OCI-LY7 (cell line): Measurements from ENCODE around the gene PSMD6. TPM values are rescaled to one million over a fixed set of nuclear protein-coding genes. Genes with fewer than 3 reads are reported as not detected.
A peak's percentile ranks its signal among the peaks of the same experiment; 100 is the strongest.

Experiments used
- Bru-seq: library from RNA; stranded (reverse); fragments of 400-500 nt; gene quantifications from one replicate; lab custom pipeline; 2021; lab: Mats Ljungman, UMichigan
- BruChase-seq, 2 experiments: library from RNA; stranded (reverse); fragments of 400-500 nt; gene quantifications; one replicate each; lab custom pipeline; 2021; lab: Mats Ljungman, UMichigan
- BruUV-seq: library from RNA; stranded (reverse); fragments of 400-500 nt; replicated peaks from 2 replicates; lab custom pipeline; 2021; lab: Mats Ljungman, UMichigan
- CTCF ChIA-PET: fragments of 300-600 bp; sonication (Branson Sonifier 250); formaldehyde crosslinking; loops from one replicate; lab custom pipeline; 2022; ENCODE audit warnings: antibody characterized with exemption; ENCODE audit not compliant: unreplicated experiment; lab: Charles Lee
- POLR2A ChIA-PET: fragments of 300-600 bp; sonication (Branson Sonifier 250); formaldehyde crosslinking; loops from one replicate; lab custom pipeline; 2022; ENCODE audit warnings: antibody characterized with exemption; lab: Charles Lee
- DNase-seq: peaks from one replicate; pipeline ENCODE4 v3.0.0-alpha.2; 2015; ENCODE audit warnings: low spot score
- H2AFZ ChIP-seq: fragments of 200-600 bp; sonication (generic), shearing (Covaris generic); 2 replicates; pipeline ENCODE4 v1.6.1; 2014; ENCODE audit warnings: mild to moderate bottlenecking, antibody characterized with exemption, low read length, moderate library complexity
- H3K27ac ChIP-seq: fragments of 200-600 bp; sonication (generic); 2 replicates; pipeline ENCODE4 v1.5.1; 2014; ENCODE audit warnings: mixed run types, low read depth, mild to moderate bottlenecking, moderate library complexity, low read length, inconsistent platforms; ENCODE audit not compliant: poor library complexity, severe bottlenecking
- H3K36me3 ChIP-seq: fragments of 200-600 bp; sonication (generic); 2 replicates; pipeline ENCODE4 v1.6.1; 2014; ENCODE audit warnings: mild to moderate bottlenecking, antibody characterized with exemption, low read length, moderate library complexity, mixed read lengths; ENCODE audit not compliant: insufficient read depth
- H3K4me1 ChIP-seq: fragments of 200-600 bp; sonication (generic); 2 replicates; pipeline ENCODE4 v1.5.1; 2014; ENCODE audit warnings: mild to moderate bottlenecking, low read length; ENCODE audit not compliant: insufficient read depth, poor library complexity, severe bottlenecking
- H3K4me2 ChIP-seq: fragments of 200-600 bp; sonication (generic); 2 replicates; pipeline ENCODE4 v1.6.1; 2014; ENCODE audit warnings: mild to moderate bottlenecking, low read length
- H3K4me3 ChIP-seq: fragments of 200-600 bp; sonication (generic); 2 replicates; pipeline ENCODE4 v1.5.1; 2014; ENCODE audit warnings: mild to moderate bottlenecking, low read depth, low read length; ENCODE audit not compliant: poor library complexity, severe bottlenecking
- H3K79me2 ChIP-seq: fragments of 200-600 bp; sonication (generic); 2 replicates; pipeline ENCODE4 v1.6.1; 2016; ENCODE audit warnings: low read depth, mild to moderate bottlenecking, low read length, moderate library complexity, mixed read lengths; ENCODE audit not compliant: insufficient read depth
- H3K9me2 ChIP-seq: fragments of 200-600 bp; sonication (generic); 2 replicates; pipeline ENCODE4 v1.6.1; 2016; ENCODE audit warnings: mild to moderate bottlenecking, low read length, mixed read lengths; ENCODE audit not compliant: insufficient read depth
- H3K9me3 ChIP-seq: fragments of 200-600 bp; sonication (generic); 2 replicates; pipeline ENCODE4 v1.6.1; 2014; ENCODE audit warnings: mild to moderate bottlenecking, mixed run types, low read length, mixed read lengths
- H4K20me1 ChIP-seq: fragments of 200-600 bp; sonication (generic); 2 replicates; pipeline ENCODE4 v1.6.1; 2014; ENCODE audit warnings: mild to moderate bottlenecking, antibody characterized with exemption, low read length, moderate library complexity, mixed read lengths; ENCODE audit not compliant: insufficient read depth
- EZH2phosphoT487 ChIP-seq: fragments of 200-600 bp; sonication (generic); IDR thresholded peaks from 2 replicates; pipeline ENCODE4 v1.6.1; 2018; ENCODE audit warnings: low read depth, borderline replicate concordance, mild to moderate bottlenecking, mixed run types, antibody characterized with exemption, low read length, moderate library complexity, mixed read lengths
- intact Hi-C: fragments of 100-400 bp; cut with micrococcal nuclease; formaldehyde crosslinking; loops from one replicate; pipeline ENCODE4 v1.10.0; 2022; ENCODE audit not compliant: unreplicated experiment
- long read RNA-seq: library from polyadenylated mRNA; stranded (forward); transcript quantifications from one replicate; pipeline ENCODE4 v2.0.0, GENCODE V29; 2022
- total RNA-seq, 2 experiments: library from RNA; depleted of rRNA in 1 of 2; stranded (reverse); fragments of >200 nt in 1 of 2; shearing (Covaris generic) in 1 of 2; gene quantifications; 2 replicates each; pipeline ENCODE4 v1.2.3, GENCODE V29; 2014 to 2022
- TF ChIP-seq, protein P1 (sequence below): fragments of 200-600 bp; sonication (generic); conservative IDR thresholded peaks from 2 replicates; pipeline ENCODE4 v1.5.1; 2014; ENCODE audit warnings: mild to moderate bottlenecking, antibody characterized with exemption, low read length, moderate library complexity, mixed read lengths

Gene PSMD6
- total RNA-seq (2014; rRNA removed; shearing (Covaris generic)): 65.2 and 74.1 TPM in 2 replicates
- 93.6 and 106 TPM in 2 replicates for total RNA-seq (2022)
- percentile 95 among the genes with signal in this experiment for Bru-seq, nascent RNA
- BruChase-seq, experiment 1, labeled RNA remaining after a 6-hour chase: percentile 92 among the genes with signal in this experiment
- BruChase-seq, experiment 2, labeled RNA remaining after a 2-hour chase: percentile 90 among the genes with signal in this experiment
- long read RNA-seq, full-length matches to known transcripts: 167 of 176 reads
- long read RNA-seq, partial matches to known transcripts: 3 of 176 reads
- long read RNA-seq, other reads (novel, unspliced or antisense): 6 of 176 reads

DNA sequence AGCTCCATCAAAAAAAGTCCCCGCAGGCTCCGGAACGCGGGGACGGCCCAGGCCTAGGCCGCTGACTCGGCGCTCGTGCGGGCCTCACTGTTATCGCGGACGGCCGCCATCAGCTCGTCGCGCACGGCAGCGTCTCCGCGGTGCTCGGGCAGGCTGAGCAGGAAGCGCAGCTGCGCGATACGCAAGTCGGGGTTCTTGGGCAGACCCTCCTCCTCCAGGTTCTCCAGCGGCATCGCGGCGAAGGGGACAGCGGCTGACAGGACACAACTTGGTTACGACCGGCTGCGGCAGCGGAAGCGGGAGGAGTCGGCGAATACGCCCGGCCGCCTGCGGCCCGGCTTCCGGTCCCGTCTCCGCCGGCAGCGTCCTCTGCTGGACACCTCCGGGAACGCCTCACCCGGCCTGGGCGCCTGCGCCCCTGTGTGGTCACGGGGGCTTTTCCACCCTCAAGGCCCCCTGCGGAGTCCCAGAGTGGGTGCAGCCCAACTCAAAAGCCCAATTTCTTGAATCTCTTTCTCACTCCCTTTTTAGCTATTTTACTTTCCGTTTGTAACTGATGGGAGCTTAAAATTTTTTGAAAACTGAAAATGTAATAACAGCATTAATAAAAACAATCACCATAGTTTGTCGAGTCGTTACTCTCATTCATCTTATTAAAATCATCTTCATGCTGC is at the start of gene PSMD6:
PSMD6 (minus strand) TSS at position 308 of the 674 bp plus-strand sequence; CDS start at position 233, 75 bp downstream.
- Histone ChIP-seq H3K4me3 (peak within 1 kb of the TSS; percentile 93), H3K9me3 (no peaks in the 10 kb centered on the region), H3K4me1 (peaks cover 22% of the 10 kb centered on the region), H3K9me2 (no peaks in the 10 kb centered on the region), H3K4me2 (peak within 1 kb of the TSS; percentile 90), H3K36me3 (peaks cover 38% of the 10 kb centered on the region), H3K79me2 (peaks cover 41% of the 10 kb centered on the region), H3K27ac (peak within 1 kb of the TSS; percentile 50), H2AFZ (peak within 1 kb of the TSS; percentile 99), H4K20me1 (peaks cover 11% of the 10 kb centered on the region; the same call in 1 of the 2 replicates)
- TF ChIP-seq, protein P1, sequence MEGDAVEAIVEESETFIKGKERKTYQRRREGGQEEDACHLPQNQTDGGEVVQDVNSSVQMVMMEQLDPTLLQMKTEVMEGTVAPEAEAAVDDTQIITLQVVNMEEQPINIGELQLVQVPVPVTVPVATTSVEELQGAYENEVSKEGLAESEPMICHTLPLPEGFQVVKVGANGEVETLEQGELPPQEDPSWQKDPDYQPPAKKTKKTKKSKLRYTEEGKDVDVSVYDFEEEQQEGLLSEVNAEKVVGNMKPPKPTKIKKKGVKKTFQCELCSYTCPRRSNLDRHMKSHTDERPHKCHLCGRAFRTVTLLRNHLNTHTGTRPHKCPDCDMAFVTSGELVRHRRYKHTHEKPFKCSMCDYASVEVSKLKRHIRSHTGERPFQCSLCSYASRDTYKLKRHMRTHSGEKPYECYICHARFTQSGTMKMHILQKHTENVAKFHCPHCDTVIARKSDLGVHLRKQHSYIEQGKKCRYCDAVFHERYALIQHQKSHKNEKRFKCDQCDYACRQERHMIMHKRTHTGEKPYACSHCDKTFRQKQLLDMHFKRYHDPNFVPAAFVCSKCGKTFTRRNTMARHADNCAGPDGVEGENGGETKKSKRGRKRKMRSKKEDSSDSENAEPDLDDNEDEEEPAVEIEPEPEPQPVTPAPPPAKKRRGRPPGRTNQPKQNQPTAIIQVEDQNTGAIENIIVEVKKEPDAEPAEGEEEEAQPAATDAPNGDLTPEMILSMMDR: peak; percentile 97
- TF ChIP-seq EZH2phosphoT487: no peak
- POLR2A ChIA-PET: interaction anchor here (0.6 to 3.7 kb wide), 7 partner anchors 11 to 461 kb away, joined by 3 to 22 read pairs (median 6); partner anchors contain the start of gene PRICKLE2
- CTCF ChIA-PET: interaction anchor here (0.6 to 0.7 kb wide), 3 partner anchors 15 to 1648 kb away, joined by 3 read pairs; no protein-coding TSS in a partner anchor
- intact Hi-C loops: loop anchor here (2.0 kb wide), 1 partner anchor 201 kb away; the partner anchor contains the start of gene PRICKLE2
- DNase-seq: peak; percentile 90
- BruUV-seq: no TSS peak

DNA sequence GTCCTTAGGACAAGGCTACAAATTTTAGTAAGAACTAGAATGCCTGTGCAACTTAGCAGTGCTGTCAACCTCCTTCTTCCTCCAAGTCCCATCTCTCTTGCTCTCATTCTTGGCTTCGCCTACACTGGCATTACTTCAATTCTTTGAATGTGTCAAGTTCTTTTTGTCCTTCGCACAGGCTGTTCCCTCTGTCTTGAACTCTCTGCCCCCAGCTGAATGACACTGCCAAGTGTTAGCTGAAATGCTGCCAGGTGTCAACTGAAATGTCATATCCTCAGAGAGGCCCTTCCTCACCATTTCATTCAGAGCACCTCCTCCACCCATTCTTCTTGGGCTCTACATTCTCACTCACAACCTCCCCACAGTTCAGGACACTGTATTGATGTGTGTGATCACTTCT is 48.8 kb upstream of the PSMD6 start:
- Histone ChIP-seq H2AFZ (no peak overlapping the region), H3K4me2 (no peak overlapping the region), H3K36me3 (no peaks in the 10 kb centered on the region), H4K20me1 (no peaks in the 10 kb centered on the region), H3K9me3 (no peaks in the 10 kb centered on the region), H3K9me2 (no peaks in the 10 kb centered on the region), H3K4me1 (no peaks in the 10 kb centered on the region), H3K79me2 (no peaks in the 10 kb centered on the region), H3K27ac (no peak overlapping the region), H3K4me3 (no peak overlapping the region)
- CTCF ChIA-PET: no interaction called here
- no peak for DNase-seq
- POLR2A ChIA-PET: no interaction called here
- intact Hi-C loops: no loop called here
- BruUV-seq: no TSS peak
- TF ChIP-seq, protein P1: no peak
- TF ChIP-seq EZH2phosphoT487: no peak
